Body of pancreas (tissue), 4 donors: Measurements from ENCODE around the gene ALG14. TPM values are rescaled to one million over a fixed set of nuclear protein-coding genes. Genes with fewer than 3 reads are reported as not detected.
A peak's percentile ranks its signal among the peaks of the same experiment; 100 is the strongest.
"Not testable (repeated sequence)": the region's sequence is repeated elsewhere in the genome, so short reads cannot be mapped to it uniquely, and the experiment has no call there.

Experiments used
- ATAC-seq: fragments of 150-250 bp; one replicate; pipeline ENCODE4 v1.9.1; 2016
- DNase-seq, 4 donors: peaks; one replicate each; pipeline ENCODE4 v3.0.0-alpha.2; 2019
- H3K27ac ChIP-seq, 4 donors: fragments of 200-600 bp; sonication (generic); 1 replicate in 3 of 4; 2 replicates in 1 of 4; pipeline versions ENCODE4 v1.5.1 to v1.6.1; 2016 to 2019; ENCODE audit warnings: mild to moderate bottlenecking in 1 of 4, mixed read lengths in 1 of 4, moderate library complexity in 1 of 4
- H3K27me3 ChIP-seq, 2 donors: fragments of 200-600 bp; sonication (generic); one replicate each; pipeline ENCODE4 v1.6.0; 2016; ENCODE audit warnings: mild to moderate bottlenecking in 1 of 2
- H3K36me3 ChIP-seq, 2 donors: fragments of 200-600 bp; sonication (generic); replicated peaks in 1 of 2; 2 replicates each; pipeline ENCODE4 v1.5.1; 2016; ENCODE audit warnings: low read depth in 2 of 2; ENCODE audit not compliant: insufficient read depth in 1 of 2
- H3K4me1 ChIP-seq: fragments of 200-600 bp; sonication (generic); one replicate; pipeline ENCODE4 v1.6.0; 2016
- H3K4me3 ChIP-seq, 2 donors: fragments of 200-600 bp; sonication (generic); 1 replicate in 1 of 2; 2 replicates in 1 of 2; pipeline ENCODE4 v1.5.1; 2016 to 2019
- H3K9me3 ChIP-seq, 3 donors: fragments of 200-600 bp; sonication (generic); 1 replicate in 2 of 3; 2 replicates in 1 of 3; pipeline ENCODE4 v1.5.1; 2016
- POLR2A ChIP-seq, 3 donors: fragments of 450-650 bp; IDR thresholded peaks; one replicate each; pipeline ENCODE4 v1.6.1; 2016; ENCODE audit warnings: antibody characterized with exemption in 3 of 3, mild to moderate bottlenecking in 2 of 3
- WGBS, 2 donors: methylation state at CpG; one replicate each; pipeline ENCODE4 v1.1.5; 2017; 5-methylcytosine and 5-hydroxymethylcytosine counted together
- intact Hi-C: fragments of 100-400 bp; cut with DNase I; formaldehyde crosslinking; loops from one replicate; pipeline ENCODE4 v1.15.1; 2023
- total RNA-seq, 2 donors: library from RNA; depleted of rRNA; stranded (reverse); fragments of >200 nt; gene quantifications; one replicate each; pipeline ENCODE4 v1.1.0, GENCODE V29; 2016
- TF ChIP-seq, protein P1 (sequence below), 7 experiments: fragments of 450-650 bp in 4 of 7; fragments of 200-600 bp in 3 of 7; sonication (generic) in 3 of 7; IDR thresholded peaks; one replicate each; pipeline ENCODE4 v1.5.1; 2016 to 2019; ENCODE audit warnings: antibody characterized with exemption in 7 of 7

The ALG14 gene
- total RNA-seq, 2 donors from 2014 or later = 0.78 to 0.99 TPM

DNA sequence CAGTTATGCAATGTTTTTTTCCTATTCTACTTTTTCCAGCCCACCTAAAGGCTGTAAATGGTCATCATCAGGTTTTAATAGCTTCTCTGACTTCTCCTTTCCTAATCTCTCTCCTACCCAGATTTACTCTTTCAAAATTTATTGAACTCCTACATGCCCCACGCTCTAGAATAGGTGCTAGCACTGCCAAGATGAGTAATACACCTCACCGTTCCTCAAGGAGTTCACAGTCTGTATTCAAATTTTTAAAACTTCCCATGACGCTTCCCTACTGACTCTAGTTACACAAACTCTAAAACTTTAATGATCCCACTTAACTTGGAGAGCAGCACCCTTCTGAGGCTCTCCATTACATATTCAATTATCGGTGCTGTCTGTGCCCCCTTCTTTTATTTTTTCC, 51.6 kb downstream of the ALG14 start:
- Histone ChIP-seq H3K36me3 (no peaks in the 10 kb centered on the region), H3K9me3 (no peaks in the 10 kb centered on the region), H3K4me1 (peaks cover 42% of the 10 kb centered on the region), H3K27me3 (no peaks in the 10 kb centered on the region), H3K27ac (peak overlapping the region in 1 of 4 donors; percentile 25), H3K4me3 (no peak overlapping the region)
- 65 to 72% methylated on average over 4 of the region's 4 CpGs for WGBS, 2 donors
- no peak for DNase-seq
- intact Hi-C loops = no loop called here
- no peak for ATAC-seq
- TF ChIP-seq, protein P1, sequence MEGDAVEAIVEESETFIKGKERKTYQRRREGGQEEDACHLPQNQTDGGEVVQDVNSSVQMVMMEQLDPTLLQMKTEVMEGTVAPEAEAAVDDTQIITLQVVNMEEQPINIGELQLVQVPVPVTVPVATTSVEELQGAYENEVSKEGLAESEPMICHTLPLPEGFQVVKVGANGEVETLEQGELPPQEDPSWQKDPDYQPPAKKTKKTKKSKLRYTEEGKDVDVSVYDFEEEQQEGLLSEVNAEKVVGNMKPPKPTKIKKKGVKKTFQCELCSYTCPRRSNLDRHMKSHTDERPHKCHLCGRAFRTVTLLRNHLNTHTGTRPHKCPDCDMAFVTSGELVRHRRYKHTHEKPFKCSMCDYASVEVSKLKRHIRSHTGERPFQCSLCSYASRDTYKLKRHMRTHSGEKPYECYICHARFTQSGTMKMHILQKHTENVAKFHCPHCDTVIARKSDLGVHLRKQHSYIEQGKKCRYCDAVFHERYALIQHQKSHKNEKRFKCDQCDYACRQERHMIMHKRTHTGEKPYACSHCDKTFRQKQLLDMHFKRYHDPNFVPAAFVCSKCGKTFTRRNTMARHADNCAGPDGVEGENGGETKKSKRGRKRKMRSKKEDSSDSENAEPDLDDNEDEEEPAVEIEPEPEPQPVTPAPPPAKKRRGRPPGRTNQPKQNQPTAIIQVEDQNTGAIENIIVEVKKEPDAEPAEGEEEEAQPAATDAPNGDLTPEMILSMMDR (IDR thresholded peaks at IDR 0.05) = no peak
- TF ChIP-seq POLR2A (IDR thresholded peaks at IDR 0.05) = no peak

DNA sequence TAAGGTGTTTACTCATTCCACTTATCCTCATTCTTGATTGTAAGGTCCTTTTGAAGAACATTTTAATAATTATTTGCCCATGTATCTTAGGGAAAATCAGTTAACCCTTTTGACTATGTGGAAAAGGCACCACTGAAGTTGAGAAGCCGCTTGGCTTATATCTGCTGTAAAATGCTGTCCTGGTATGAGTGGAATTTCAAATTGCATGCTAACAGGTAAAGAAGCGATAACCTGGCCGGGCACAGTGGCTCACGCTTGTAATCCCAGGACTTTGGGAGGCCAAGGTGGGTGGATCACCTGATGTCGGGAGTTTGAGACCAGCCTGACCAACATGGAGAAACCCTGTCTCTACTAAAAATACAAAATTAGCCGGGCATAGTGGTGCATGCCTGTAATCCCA, 53.3 kb downstream of the ALG14 start:
- H3K27me3 ChIP-seq, intact Hi-C loops, H3K4me3 ChIP-seq, H3K36me3 ChIP-seq, H3K9me3 ChIP-seq, ATAC-seq, DNase-seq: not testable (repeated sequence)
- H3K4me1 ChIP-seq = peaks cover 48% of the 10 kb centered on the region
- WGBS, 2 donors = 68 to 71% methylated on average over 6 of the region's 6 CpGs
- H3K27ac ChIP-seq = peak overlapping the region; percentile 46 to 86 (median 68)

DNA sequence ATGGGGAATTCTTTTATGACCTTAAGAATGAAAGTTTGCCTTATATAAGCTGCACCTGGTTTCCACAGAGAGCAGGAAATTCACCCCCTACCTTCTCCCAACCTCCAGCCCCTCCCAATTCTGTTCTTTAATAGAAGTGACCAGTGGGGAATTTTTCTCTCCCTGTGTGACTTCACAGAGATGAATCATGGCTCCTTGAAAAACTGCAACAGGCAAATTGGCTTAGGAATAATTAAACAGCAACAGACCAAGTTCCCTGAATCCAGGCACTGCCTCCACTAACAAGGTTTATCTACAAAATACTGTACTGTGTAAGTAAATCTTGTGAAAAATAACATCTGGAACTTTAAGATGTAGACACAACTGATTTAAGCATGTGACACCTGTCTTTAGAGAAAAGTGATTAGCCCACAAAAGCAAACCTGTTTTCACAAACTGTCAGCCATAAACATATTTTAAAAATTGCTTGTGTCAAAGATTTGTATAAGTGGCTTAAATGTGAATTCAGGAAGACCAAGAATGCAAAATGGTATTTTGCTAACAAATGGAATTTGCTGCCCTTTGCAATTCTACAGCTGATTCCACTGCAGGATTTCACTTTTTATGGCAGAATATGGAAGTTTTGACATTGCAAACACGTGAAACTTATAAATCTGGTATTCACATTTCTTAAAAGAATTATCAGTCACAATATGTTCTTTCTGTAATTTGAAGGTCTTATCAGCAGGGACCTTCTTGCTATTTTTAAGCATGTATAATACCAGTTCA, 54.0 kb downstream of the ALG14 start:
- Histone ChIP-seq H3K4me1 (peaks cover 55% of the 10 kb centered on the region), H3K36me3 (no peaks in the 10 kb centered on the region), H3K27me3 (no peaks in the 10 kb centered on the region), H3K27ac (peak overlapping the region; percentile 46 to 86 (median 68)), H3K9me3 (no peaks in the 10 kb centered on the region), H3K4me3 (no peak overlapping the region)
- TF ChIP-seq, protein P1 (IDR thresholded peaks at IDR 0.05) = no peak
- no peak for TF ChIP-seq POLR2A (IDR thresholded peaks at IDR 0.05)
- intact Hi-C loops = no loop called here
- ATAC-seq = peak; percentile 84
- DNase-seq = peak; percentile 30 to 78 (median 53)
- WGBS, 2 donors = 29 to 31% methylated on average over 1 of the region's 1 CpG

DNA sequence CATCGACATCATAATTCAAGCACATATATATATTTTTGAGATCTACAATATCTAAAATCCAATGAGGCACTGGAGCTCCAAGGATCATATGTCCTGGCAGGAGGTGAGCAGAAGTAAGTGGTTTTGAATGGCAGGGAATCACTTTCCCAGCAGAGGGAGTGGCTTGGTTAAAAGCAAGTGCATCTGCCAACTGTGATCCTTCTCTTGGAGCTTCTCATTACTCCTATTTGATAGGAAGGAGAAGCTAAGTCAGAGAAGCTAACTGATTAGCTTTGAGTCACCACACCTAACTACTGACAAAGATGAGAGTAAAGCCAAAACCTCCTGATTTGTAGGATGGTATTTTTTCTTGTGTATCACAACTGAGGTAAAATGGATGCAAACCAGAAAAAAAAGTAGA, 55.0 kb downstream of the ALG14 start:
- Histone ChIP-seq H3K27me3 (no peaks in the 10 kb centered on the region), H3K27ac (peak overlapping the region; percentile 11 to 86 (median 68)), H3K4me3 (no peak overlapping the region), H3K9me3 (no peaks in the 10 kb centered on the region), H3K36me3 (no peaks in the 10 kb centered on the region), H3K4me1 (peaks cover 63% of the 10 kb centered on the region)
- ATAC-seq (no peak), DNase-seq (no peak)
- TF ChIP-seq, protein P1 (IDR thresholded peaks at IDR 0.05) = no peak
- TF ChIP-seq POLR2A (IDR thresholded peaks at IDR 0.05) = no peak
- intact Hi-C loops = no loop called here
- WGBS, 2 donors = 73 to 100% methylated on average over 1 of the region's 1 CpG

DNA sequence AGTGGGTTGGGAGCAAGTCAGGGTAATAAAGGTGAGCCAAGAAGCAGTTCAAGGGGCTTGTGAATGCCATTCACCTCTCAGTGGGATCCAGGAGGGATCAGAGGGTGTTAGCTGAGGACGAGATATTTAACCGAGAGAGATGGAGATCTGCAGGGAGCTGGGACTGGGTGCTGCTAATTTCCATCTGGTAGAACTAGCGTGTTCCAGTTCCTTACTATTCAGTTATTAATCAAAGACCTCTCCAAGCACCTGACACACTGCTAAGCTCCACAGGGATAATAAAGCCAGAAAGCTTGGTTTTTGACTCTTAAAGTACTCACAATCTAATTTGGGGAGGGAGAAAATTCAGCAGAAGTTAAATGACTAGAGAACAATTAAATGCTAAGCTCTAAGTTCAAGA, 57.7 kb downstream of the ALG14 start:
- WGBS, 2 donors = 43 to 51% methylated on average over 3 of the region's 3 CpGs
- TF ChIP-seq, protein P1 (IDR thresholded peaks at IDR 0.05) = no peak
- TF ChIP-seq POLR2A (IDR thresholded peaks at IDR 0.05) = no peak
- Histone ChIP-seq H3K36me3 (no peaks in the 10 kb centered on the region), H3K27ac (peak overlapping the region in 2 of 4 donors; percentile 42 to 63), H3K4me3 (no peak overlapping the region), H3K27me3 (no peaks in the 10 kb centered on the region), H3K9me3 (no peaks in the 10 kb centered on the region), H3K4me1 (peaks cover 57% of the 10 kb centered on the region)
- ATAC-seq = no peak
- no peak for DNase-seq
- intact Hi-C loops = no loop called here
